ENCODE results near the gene FEM1B. TPM values are rescaled to one million over a fixed set of nuclear protein-coding genes. Genes with fewer than 3 reads are reported as not detected.

The FEM1B gene
- total RNA-seq, 2 donors from 2014 or later: 33.1 to 55.3 TPM

DNA sequence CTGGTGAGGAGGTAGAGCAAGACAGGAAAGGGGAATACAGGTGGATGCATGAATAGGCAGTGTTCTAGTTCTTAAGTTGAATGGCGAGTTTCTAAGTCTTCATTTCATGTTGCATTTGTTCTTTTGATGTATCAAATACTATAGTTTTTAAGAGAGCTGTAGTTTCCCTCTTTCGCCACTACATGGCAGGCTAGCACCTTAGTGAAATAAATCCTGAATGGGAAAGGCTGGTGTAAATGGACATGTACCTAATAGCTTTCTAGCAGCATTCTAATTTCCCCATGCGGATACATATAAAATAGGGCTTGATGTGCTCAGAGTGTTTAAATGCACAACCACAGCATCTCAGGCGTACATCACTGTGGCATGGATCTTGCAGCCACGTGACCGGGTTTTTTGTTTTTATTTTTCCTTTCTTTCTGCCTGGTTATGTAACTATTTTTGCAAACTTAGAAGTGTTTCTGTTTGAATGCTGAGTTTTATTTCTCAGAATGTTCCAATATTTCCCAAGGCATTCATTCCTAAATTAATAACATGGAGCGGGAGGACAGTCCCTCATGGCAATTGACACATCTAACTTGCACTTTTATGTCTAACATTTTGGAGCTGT is 24.5 kb upstream of the FEM1B start:
- H3K27me3 ChIP-seq: no peaks in the 10 kb centered on the region
- no peaks in the 10 kb centered on the region for H3K36me3 ChIP-seq
- TF ChIP-seq, protein P1, sequence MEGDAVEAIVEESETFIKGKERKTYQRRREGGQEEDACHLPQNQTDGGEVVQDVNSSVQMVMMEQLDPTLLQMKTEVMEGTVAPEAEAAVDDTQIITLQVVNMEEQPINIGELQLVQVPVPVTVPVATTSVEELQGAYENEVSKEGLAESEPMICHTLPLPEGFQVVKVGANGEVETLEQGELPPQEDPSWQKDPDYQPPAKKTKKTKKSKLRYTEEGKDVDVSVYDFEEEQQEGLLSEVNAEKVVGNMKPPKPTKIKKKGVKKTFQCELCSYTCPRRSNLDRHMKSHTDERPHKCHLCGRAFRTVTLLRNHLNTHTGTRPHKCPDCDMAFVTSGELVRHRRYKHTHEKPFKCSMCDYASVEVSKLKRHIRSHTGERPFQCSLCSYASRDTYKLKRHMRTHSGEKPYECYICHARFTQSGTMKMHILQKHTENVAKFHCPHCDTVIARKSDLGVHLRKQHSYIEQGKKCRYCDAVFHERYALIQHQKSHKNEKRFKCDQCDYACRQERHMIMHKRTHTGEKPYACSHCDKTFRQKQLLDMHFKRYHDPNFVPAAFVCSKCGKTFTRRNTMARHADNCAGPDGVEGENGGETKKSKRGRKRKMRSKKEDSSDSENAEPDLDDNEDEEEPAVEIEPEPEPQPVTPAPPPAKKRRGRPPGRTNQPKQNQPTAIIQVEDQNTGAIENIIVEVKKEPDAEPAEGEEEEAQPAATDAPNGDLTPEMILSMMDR (IDR thresholded peaks at IDR 0.05): peak; percentile 76 to 93
- H3K9me3 ChIP-seq: no peaks in the 10 kb centered on the region
- peaks cover 0 to 10% of the 10 kb centered on the region in 2 donors for H3K4me1 ChIP-seq
- DNase-seq (ENCODE audit: low spot score): no peak
- H3K4me3 ChIP-seq: no peak overlapping the region
- H3K27ac ChIP-seq: no peak overlapping the region

DNA sequence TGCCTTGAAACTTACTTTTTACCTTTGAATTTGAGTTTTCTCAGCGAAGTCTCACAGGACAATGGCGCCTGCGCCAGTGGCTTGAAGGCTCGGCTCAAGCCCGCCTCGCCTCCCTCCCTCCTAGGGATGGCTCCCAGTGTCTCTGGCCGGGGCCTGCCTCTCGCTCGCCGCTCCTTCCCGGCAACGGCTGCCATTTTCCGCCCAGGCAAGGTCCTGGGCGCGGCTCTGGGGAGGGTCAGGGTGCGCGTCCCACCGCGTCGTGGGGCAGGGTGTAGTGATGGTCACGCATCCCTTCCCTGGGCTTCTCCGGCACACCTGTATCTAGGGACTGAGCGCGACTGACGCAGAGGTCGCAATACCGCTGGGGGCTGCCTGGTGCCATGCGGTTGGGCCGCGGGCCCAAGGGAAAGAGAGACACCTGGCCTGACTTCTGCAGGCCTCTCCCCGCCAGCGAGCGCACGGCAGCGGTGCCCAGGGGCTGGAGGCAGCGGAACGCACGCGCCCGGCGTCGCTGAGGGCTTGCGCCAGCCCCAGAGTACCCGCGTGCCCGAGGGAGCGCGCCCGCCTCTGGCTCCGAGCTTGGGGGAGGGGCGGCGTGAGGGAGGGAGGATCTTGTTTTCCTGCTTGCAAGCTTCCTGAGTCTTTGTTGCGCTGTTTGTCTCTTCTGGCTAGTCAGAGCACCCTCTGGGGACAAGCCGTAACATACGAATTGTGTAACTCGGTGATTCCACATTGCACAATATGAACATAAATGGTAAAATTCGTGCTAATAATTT is 20.7 kb upstream of the FEM1B start:
- TF ChIP-seq, protein P1 (IDR thresholded peaks at IDR 0.05): peak in 1 of 2 donors; percentile 15
- no peaks in the 10 kb centered on the region for H3K36me3 ChIP-seq
- H3K9me3 ChIP-seq: no peaks in the 10 kb centered on the region
- peak overlapping the region; percentile 89 to 92 for H3K27ac ChIP-seq
- peak; percentile 92 for DNase-seq (ENCODE audit: low spot score)
- peak overlapping the region; percentile 40 to 59 for H3K4me3 ChIP-seq
- no peaks in the 10 kb centered on the region for H3K27me3 ChIP-seq
- peaks cover 0 to 10% of the 10 kb centered on the region in 2 donors for H3K4me1 ChIP-seq

DNA sequence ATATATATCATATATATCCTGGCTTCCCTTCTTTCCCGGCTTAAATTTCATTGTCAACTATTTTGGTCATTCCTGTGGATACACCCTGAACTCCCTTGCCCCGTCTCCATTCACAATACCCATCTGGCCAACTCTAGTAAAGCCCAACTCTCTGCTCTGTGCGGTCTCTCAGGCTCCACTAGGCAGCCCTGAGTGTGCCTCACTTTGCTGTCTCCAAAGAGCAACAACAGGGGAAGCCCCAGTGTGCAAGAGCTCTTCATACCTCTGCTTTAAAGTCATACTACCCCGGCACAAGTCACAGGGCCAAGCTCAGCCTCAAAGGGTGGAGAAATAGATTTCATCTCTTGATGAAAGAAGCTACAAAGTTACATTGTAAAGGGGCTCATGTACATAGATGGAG is 18.9 kb upstream of the FEM1B start:
- no peaks in the 10 kb centered on the region for H3K9me3 ChIP-seq
- H3K4me3 ChIP-seq: no peak overlapping the region
- peak overlapping the region; percentile 13 to 54 for H3K27ac ChIP-seq
- no peak for DNase-seq (ENCODE audit: low spot score)
- no peaks in the 10 kb centered on the region for H3K36me3 ChIP-seq
- H3K4me1 ChIP-seq: peaks cover 0 to 5% of the 10 kb centered on the region in 2 donors
- no peaks in the 10 kb centered on the region for H3K27me3 ChIP-seq
- TF ChIP-seq, protein P1 (IDR thresholded peaks at IDR 0.05): no peak

DNA sequence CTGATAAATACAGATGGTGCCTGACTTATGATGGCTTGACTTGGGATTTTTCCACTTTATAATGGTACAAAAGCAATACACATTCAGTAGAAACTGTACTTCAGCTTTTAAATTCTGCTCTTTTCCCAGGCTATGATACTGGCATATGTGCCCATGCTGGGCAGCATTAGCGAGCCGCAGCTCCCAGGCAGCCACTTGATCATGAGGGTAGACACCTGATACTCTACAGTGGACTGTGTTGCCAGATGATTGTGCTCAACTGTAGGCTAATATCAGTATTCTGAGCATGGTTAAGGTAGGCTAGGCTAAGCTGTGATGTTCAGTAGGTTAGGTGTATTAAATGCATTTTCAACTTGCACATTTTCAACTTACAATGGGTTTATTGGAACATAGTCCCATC is 17.7 kb upstream of the FEM1B start:
- Histone ChIP-seq H3K4me3 (no peak overlapping the region), H3K4me1 (peaks cover 0 to 5% of the 10 kb centered on the region in 2 donors), H3K27me3 (no peaks in the 10 kb centered on the region), H3K9me3 (no peaks in the 10 kb centered on the region), H3K36me3 (no peaks in the 10 kb centered on the region), H3K27ac (peak overlapping the region; percentile 13 to 54)
- DNase-seq (ENCODE audit: low spot score): no peak
- TF ChIP-seq, protein P1 (IDR thresholded peaks at IDR 0.05): no peak

DNA sequence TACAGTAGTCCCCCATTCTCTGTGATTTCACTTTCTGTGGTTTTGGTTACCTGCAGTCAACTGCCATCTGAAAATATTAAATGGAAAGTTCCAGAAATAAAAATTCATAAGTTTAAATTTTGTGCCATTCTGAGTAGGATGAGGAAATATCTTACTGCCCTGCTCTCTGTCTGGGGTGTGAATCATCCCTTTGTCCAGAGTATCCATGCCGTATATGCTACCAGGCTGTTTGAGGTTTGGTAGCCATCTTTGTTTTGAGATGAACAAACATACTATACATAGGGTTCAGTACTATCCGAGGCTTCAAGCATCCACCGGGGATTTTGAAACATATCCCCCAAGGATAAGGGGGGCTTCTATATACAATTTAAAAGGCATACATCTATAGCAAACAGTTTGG is 16.3 kb upstream of the FEM1B start:
- H3K4me3 ChIP-seq: no peak overlapping the region
- H3K36me3 ChIP-seq: no peaks in the 10 kb centered on the region
- TF ChIP-seq, protein P1 (IDR thresholded peaks at IDR 0.05): no peak
- no peaks in the 10 kb centered on the region for H3K9me3 ChIP-seq
- H3K27me3 ChIP-seq: no peaks in the 10 kb centered on the region
- peaks cover 0 to 5% of the 10 kb centered on the region in 2 donors for H3K4me1 ChIP-seq
- H3K27ac ChIP-seq: no peak overlapping the region
- DNase-seq (ENCODE audit: low spot score): no peak

Measured in right atrium auricular region (tissue), 2 donors.